DMS 273 (cell line): ENCODE data around the gene GNG7.
A peak's percentile ranks its signal among the peaks of the same experiment; 100 is the strongest.
"Not testable (repeated sequence)": the region's sequence is repeated elsewhere in the genome, so short reads cannot be mapped to it uniquely, and the experiment has no call there.

ENCODE experiments used
- DNase-seq: peaks from one replicate; lab custom pipeline; 2025; ENCODE audit not compliant: unreplicated experiment; lab: John Stamatoyannopoulos, UW

GNG7 gene

GRCh38 chr19:2714102-2714501, 11.6 kb upstream of the GNG7 start:
- not testable (repeated sequence) for DNase-seq

- DNase-seq, result not testable (repeated sequence)
These were observed 10.7 kb upstream of the GNG7 start for GRCh38 chr19:2713170-2713569.

- no peak for DNase-seq
These were observed 9.3 kb upstream of the GNG7 start for GRCh38 chr19:2711875-2712205.

- no peak for DNase-seq
These were observed 8.8 kb upstream of the GNG7 start for GRCh38 chr19:2711172-2711874.

- no peak for DNase-seq
These were observed 3.8 kb upstream of the GNG7 start for GRCh38 chr19:2706251-2706650.

- no peak for DNase-seq
These were observed 1.3 kb upstream of the GNG7 start for GRCh38 chr19:2703691-2704216.

- DNase-seq, result no peak
These were observed 563 bp upstream of the GNG7 start for GRCh38 chr19:2703077-2703437.

GRCh38 chr19:2701361-2702169, 929 bp downstream of the GNG7 start:
- DNase-seq, result no peak

GRCh38 chr19:2700660-2701360, 1.7 kb downstream of the GNG7 start:
- no peak for DNase-seq

GRCh38 chr19:2699413-2700140, 2.9 kb downstream of the GNG7 start:
- DNase-seq, result no peak

GRCh38 chr19:2694196-2694595, 8.3 kb downstream of the GNG7 start:
- DNase-seq, result no peak

- no peak for DNase-seq
These were observed 8.9 kb downstream of the GNG7 start for GRCh38 chr19:2693492-2694160.

GRCh38 chr19:2691951-2692350, 10.5 kb downstream of the GNG7 start:
- no peak for DNase-seq

GRCh38 chr19:2690856-2691255, 11.6 kb downstream of the GNG7 start:
- no peak for DNase-seq

GRCh38 chr19:2686360-2686759, 16.1 kb downstream of the GNG7 start:
- peak; percentile 40 for DNase-seq

- no peak for DNase-seq
These were observed 17.2 kb downstream of the GNG7 start for GRCh38 chr19:2685204-2685704.

- no peak for DNase-seq
These were observed 19.0 kb downstream of the GNG7 start for GRCh38 chr19:2683430-2684003.

- no peak for DNase-seq
These were observed 21.7 kb downstream of the GNG7 start for GRCh38 chr19:2680808-2681207.

- DNase-seq, result no peak
These were observed 23.1 kb downstream of the GNG7 start for GRCh38 chr19:2679439-2679838.

GRCh38 chr19:2678948-2679347, 23.5 kb downstream of the GNG7 start:
- not testable (repeated sequence) for DNase-seq
